Lower leg skin (tissue), 4 donors: Measurements from ENCODE around the gene IFT80. TPM values are rescaled to one million over a fixed set of nuclear protein-coding genes. Genes with fewer than 3 reads are reported as not detected.
A peak's percentile ranks its signal among the peaks of the same experiment; 100 is the strongest.

Experiments used
- DNase-seq, 2 donors: peaks; one replicate each; pipeline ENCODE4 v3.0.0-alpha.2; 2019; ENCODE audit warnings: low spot score in 2 of 2
- H3K4me3 ChIP-seq: fragments of 200-600 bp; sonication (generic); 2 replicates; pipeline ENCODE4 v1.5.1; 2017; ENCODE audit warnings: mild to moderate bottlenecking, low read depth; ENCODE audit not compliant: poor library complexity, severe bottlenecking
- POLR2A ChIP-seq, 2 donors: fragments of 450-650 bp; IDR thresholded peaks; one replicate each; pipeline ENCODE4 v1.6.1; 2016 to 2017; ENCODE audit warnings: antibody characterized with exemption in 2 of 2, mild to moderate bottlenecking in 1 of 2, moderate library complexity in 1 of 2
- WGBS, 2 donors: methylation state at CpG; one replicate each; pipeline ENCODE4 v1.1.5; 2018; 5-methylcytosine and 5-hydroxymethylcytosine counted together
- intact Hi-C: fragments of 100-400 bp; cut with DNase I; formaldehyde crosslinking; loops from one replicate; pipeline ENCODE4 v1.15.0; 2023; ENCODE audit warnings: low total_unique reads
- total RNA-seq, 4 donors: library from RNA; depleted of rRNA; stranded (reverse); fragments of >200 nt; gene quantifications; one replicate each; pipeline ENCODE4 v1.1.0, GENCODE V29; 2016
- TF ChIP-seq, protein P1 (sequence below), 3 donors: fragments of 450-650 bp; IDR thresholded peaks; one replicate each; pipeline ENCODE4 v1.5.1; 2016; ENCODE audit warnings: antibody characterized with exemption in 3 of 3, mild to moderate bottlenecking in 3 of 3, moderate library complexity in 2 of 3

Gene IFT80
- total RNA-seq, 4 donors from 2014 or later, result 9.7 to 15.7 (median 15.3) TPM

DNA sequence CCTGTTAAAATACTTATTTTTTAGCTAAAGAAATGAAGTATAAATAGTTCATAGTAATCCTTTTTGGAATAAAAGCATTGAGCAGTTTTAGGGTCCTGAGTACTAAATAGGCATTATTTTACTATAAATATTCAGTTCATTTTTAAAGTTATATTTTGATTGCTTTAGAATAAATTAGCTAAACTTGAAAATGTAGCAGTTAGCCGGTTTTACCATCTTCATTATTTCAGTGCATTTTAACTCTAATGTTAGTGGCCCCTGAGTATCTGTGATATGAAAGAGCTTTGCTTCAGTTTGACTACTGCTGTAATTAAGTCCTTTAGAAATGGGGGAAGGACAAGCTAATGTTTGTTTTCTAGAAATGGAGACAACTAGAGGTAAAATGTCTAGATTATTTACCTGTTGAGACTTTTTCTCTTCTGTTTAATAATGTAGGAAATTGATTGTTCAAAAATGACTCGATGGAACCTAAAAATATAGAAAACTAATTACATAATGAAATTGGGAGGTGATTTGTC is 4.1 kb upstream of the IFT80 start:
- H3K4me3 ChIP-seq, result no peak overlapping the region

DNA sequence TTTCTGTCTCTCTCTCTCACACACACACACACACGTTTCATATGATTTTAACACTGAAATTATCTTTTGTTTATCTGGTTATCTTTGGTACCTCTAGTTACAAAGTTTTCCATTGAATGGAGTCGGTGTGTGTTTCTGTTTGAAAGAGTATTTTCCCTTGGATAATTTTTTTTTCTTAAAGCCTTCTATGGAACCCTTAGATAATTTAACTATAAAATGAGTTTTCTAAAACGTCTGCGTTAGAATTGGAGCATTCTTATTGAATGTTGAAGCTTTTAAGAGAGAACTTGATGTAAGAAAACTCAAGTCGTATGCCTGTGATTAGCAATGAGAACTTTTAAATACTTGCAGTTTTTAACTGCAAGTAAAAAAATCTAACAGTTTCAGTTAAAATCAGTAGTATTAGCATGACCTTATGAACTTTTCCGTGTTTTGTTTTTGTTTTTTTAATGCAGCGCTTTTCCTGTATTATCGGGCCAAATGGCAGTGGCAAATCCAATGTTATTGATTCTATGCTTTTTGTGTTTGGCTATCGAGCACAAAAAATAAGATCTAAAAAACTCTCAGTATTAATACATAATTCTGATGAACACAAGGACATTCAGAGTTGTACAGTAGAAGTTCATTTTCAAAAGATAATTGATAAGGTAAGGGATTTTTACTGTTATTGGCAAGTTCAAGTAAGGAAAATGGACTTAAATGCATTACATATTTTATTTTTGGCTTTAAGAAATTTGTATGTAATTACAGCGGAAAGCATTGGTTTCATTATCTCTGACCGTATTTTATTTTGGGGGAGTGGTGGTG is 3.4 kb upstream of the IFT80 start:
- no peak overlapping the region for H3K4me3 ChIP-seq
- DNase-seq, result no peak
- 45 to 48% methylated on average over 11 of the region's 11 CpGs for WGBS, 2 donors
- no peak for TF ChIP-seq POLR2A (IDR thresholded peaks at IDR 0.05)
- TF ChIP-seq, protein P1, sequence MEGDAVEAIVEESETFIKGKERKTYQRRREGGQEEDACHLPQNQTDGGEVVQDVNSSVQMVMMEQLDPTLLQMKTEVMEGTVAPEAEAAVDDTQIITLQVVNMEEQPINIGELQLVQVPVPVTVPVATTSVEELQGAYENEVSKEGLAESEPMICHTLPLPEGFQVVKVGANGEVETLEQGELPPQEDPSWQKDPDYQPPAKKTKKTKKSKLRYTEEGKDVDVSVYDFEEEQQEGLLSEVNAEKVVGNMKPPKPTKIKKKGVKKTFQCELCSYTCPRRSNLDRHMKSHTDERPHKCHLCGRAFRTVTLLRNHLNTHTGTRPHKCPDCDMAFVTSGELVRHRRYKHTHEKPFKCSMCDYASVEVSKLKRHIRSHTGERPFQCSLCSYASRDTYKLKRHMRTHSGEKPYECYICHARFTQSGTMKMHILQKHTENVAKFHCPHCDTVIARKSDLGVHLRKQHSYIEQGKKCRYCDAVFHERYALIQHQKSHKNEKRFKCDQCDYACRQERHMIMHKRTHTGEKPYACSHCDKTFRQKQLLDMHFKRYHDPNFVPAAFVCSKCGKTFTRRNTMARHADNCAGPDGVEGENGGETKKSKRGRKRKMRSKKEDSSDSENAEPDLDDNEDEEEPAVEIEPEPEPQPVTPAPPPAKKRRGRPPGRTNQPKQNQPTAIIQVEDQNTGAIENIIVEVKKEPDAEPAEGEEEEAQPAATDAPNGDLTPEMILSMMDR (IDR thresholded peaks at IDR 0.05), result no peak
- intact Hi-C loops, result no loop called here

More for the DNA sequence above, 4.1 kb upstream of the IFT80 start:
- no peak for TF ChIP-seq POLR2A (IDR thresholded peaks at IDR 0.05)
- TF ChIP-seq, protein P1 (IDR thresholded peaks at IDR 0.05), result no peak
- intact Hi-C loops, result no loop called here
- 59 to 65% methylated on average over 2 of the region's 2 CpGs for WGBS, 2 donors
- no peak for DNase-seq

DNA sequence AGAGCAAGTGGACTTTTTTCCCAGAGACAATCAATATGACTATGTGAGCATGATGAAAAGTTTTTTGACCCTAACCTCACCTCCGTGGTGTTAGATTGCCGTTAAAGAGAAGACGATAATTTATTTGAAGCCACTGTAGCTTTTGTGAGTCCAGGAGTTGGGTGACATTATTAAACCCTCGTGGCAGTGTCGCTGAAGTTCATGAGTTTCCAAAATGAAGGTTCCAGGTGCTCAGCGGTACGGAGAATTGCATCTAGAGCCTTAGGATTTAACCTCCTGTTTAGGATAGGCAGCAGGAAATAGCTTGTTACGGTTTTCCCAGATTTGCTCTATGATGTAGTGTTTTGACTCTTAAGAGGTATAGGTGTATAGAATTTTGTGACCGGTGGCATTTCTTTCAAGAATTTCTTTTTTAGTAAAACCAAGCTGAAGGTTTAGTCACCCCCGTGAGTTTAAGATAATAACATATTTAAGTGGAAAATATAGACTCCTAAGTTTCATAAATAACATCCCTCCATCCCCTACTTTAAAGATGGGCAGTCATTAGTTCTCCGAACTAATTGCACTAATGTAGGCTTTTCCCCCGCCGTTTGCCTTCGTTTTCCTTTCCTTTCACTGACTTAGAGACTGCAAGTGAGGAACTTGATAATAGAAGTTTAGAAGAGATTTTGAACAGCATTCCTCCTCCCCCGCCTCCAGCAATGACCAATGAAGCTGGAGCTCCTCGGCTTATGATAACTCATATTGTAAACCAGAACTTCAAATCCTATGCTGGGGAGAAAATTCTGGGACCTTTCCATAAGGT is 2.5 kb upstream of the IFT80 start:
- H3K4me3 ChIP-seq, result peak overlapping the region; percentile 72
- WGBS, 2 donors, result 11 to 14% methylated on average over 16 of the region's 16 CpGs
- TF ChIP-seq, protein P1 (IDR thresholded peaks at IDR 0.05), result no peak
- TF ChIP-seq POLR2A (IDR thresholded peaks at IDR 0.05), result no peak
- intact Hi-C loops, result no loop called here
- no peak for DNase-seq

DNA sequence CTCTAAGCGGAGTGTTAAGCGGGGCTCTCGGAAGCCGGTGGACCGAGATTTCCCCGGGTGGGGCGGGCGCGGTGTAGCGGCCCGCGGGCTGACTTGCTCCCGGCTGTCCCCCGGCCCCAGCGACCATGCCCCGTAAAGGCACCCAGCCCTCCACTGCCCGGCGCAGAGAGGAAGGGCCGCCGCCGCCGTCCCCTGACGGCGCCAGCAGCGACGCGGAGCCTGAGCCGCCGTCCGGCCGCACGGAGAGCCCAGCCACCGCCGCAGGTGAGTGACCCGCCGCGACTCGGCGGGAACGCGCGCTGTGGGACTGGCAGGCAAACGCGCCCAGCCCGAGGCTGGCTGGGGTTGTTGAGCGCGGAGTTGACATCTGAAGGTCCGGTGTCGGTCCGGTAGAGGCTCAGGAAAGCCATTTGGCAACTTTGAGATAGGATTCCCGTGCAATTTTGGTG is 1.7 kb upstream of the IFT80 start:
- TF ChIP-seq POLR2A (IDR thresholded peaks at IDR 0.05), result no peak
- TF ChIP-seq, protein P1 (IDR thresholded peaks at IDR 0.05), result no peak
- 0 to 1% methylated on average over 14 to 23 of the region's 51 CpGs for WGBS, 2 donors
- DNase-seq, result no peak
- intact Hi-C loops, result no loop called here
- H3K4me3 ChIP-seq, result peak overlapping the region; percentile 72

DNA sequence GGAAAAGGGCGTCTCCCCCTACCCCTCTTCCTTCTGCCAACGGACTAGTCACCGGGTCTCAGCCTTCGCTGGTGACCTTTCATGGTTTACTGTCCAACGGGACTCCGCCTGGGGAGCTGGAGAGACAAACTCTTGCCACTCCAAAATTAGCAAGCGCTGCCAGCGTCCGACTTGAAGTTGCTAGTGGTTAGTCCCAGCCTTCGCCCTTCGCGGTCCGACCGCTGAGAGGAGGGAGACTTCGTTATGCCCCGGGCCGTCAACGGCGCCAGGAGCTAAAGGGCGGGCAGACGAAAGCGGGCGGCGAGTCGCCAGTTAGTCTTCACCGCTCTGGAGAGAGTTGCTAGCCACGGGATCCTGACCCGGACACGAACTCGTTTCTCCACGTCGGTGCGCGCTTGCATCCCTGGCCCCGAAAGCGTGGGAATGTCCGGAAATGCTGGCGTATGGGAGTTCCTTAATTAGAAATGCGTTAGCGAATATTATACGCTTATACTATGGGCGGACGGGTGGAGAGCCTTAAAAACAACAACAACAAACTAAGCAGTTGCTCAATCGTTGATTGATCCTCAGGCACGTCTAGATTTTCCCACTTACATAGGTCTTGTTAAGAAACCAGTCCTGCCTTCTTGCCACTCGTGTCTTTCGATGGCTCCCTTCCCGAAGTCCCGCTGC is 1.1 kb upstream of the IFT80 start:
- intact Hi-C loops, result no loop called here
- no peak for TF ChIP-seq POLR2A (IDR thresholded peaks at IDR 0.05)
- TF ChIP-seq, protein P1 (IDR thresholded peaks at IDR 0.05), result no peak
- WGBS, 2 donors, result 0 to 1% methylated on average over 49 of the region's 49 CpGs
- H3K4me3 ChIP-seq, result peak overlapping the region; percentile 72
- peak; percentile 41 to 87 for DNase-seq
